HG03159 (cell line): ENCODE data around the gene ATP10A.
A peak's percentile ranks its signal among the peaks of the same experiment; 100 is the strongest.

Source experiments
- ATAC-seq: cut with Tn5 transposase; IDR thresholded peaks from one replicate; pipeline ENCODE4 v1.9.1; 2021; ENCODE audit warnings: mild to moderate bottlenecking, moderate library complexity; ENCODE audit not compliant: unreplicated experiment

Gene ATP10A

DNA sequence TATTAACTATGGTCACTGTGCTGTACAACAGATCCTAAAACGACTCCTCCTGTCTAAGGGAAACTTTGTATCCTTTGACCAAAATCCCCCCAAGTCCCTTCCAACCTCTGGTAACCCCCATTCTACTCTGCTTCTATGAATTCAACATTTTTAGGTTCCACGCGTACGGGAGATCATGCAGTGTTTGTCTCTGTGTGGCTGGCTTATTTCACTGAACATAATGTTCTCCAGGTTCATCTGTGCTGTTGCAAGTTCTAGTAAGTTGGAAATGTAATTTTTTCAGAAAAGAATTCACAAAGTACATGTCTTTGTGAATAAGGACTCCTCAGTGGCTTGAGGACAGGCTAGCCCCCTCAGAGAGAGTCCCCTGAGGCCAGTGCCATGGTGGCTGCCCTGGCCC lies 66.1 kb downstream of the ATP10A start:
- no peak for ATAC-seq

DNA sequence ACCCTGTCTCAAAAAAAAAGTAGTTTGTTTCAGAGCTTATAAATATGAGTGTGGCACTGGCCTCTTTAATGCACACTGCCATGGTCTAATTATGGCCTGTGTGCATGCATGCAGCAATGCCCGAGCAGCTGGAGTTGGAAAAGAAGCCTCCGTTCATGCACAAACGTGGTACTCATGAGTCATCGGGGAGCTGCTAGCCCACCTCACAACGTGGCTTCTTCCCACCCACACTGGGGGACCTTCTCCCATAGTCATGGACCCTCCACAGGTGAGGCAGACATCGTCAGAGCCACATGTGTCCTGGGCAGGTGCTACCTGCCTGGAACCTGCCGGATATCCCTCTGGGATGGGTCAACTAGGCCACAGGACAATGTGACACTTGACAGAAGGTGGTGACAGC lies 66.7 kb downstream of the ATP10A start:
- no peak for ATAC-seq

DNA sequence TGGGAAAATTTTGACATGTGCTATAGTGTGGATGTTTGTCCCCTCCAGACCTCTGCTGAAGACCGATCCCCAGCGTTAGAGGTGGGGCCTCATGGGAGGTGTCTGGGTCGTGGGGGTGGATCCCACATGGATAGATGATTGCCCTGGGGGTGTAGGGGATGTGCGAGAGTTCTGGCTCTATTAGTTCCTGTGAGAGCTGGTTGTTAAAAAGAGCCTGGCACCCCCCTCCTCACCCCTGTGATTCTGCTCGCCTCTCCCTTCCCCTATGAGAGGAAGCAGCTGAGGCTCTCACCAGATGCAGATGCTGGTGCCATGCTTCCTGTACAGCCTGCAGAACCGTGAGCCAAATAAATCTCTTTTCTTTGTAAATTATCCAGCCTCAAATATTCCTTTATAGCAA lies 67.4 kb downstream of the ATP10A start:
- no peak for ATAC-seq

DNA sequence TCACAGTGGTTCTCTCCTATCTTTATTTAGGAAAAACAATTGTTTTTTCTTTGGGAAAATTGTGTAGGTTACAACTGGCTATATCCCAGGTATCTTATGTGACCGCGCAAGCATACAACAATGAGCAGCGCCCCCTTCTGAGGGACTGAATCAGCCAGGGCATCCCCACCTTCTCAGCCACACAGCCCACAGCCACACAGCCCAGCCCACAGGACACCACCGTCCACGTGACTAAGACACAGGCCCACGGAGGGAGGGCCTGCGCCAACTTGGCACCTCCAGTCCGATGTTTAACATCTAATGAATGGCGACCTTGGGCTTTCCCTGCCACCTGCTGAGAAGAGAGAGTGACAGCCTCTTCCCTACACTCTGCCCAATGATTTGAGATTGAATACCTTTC lies 68.1 kb downstream of the ATP10A start:
- no peak for ATAC-seq

DNA sequence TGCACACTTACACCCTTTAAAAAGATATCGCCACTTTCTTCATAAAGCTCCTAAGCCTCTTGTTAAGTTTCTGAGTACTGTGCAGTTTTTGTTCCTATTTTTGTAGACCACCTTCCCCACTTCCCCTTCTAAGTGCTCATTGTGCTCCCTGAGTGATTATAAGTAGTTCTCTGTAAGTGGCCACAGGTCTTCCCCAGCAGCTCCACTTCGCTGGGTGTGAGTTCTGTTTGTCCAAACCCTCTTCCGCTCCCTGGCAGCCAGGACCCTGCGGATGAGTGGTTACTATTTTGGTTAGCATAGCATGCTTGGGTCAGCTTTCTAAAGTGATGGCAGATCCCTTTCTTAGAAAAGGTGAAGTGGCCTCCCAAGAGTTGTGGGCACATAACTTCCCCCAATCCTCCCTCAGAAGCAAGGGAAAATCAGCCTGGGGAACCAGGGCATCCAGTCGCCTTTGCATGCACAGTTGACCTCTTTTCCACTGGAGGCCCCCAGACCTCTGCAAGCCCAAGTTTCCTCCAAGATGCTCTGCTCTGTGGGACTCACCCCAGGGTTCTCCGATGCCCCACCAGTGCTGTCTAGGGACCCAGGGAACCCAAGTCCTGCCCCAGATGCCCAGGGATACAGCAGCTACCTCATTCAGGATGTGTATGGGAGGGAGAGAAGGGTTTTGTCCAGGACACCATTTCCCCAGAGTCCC lies 69.6 kb downstream of the ATP10A start:
- peak; percentile 73 for ATAC-seq

DNA sequence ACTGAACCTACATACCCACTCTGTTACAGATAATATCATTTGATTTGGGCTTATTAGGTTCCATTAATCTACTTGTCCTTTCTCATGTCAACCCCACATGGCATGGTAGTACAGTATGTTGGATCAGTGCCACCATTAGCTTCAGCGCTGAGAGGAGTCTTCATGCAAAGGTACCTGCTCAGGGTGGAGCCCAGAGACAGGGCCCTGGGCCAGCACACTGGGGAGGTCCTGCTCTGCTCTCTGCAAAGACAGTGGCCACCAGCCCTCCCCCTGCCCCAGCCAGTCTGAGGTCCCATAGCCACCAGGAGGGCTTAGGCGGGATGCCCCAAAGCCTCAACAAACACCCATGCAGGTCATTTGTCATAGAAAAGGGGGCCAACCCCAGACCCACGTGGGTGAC lies 71.0 kb downstream of the ATP10A start:
- no peak for ATAC-seq

DNA sequence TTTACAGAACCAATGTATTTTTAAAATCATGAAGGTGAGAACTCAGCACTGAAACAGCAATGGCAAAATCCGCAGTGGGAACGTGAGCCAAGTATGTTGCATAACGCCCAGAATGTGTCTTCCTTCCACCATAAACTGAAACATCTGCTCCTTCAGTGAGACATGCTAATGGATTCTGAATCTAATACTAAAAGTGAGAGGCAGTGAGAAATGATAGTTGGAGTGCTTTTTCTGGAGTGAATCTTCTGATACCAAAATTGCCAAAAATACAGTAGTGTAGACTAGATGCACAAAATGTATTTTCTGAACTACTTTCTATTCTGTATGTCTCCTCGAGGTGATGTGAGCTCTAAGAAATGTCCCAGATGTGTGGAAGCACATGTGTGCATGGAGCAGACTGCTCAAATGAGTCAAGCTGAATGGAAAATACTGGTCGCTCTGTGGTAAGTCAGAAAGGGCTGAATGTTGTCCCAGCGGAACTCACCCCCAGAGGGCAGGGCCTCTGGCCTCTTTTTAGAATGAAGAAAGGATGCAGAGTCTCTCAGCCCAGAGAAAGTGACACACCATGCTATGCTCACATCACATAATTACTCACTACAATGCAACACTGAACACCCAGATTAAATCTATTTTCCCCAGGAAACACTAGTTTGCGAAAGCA lies 73.0 kb downstream of the ATP10A start:
- ATAC-seq, result no peak

DNA sequence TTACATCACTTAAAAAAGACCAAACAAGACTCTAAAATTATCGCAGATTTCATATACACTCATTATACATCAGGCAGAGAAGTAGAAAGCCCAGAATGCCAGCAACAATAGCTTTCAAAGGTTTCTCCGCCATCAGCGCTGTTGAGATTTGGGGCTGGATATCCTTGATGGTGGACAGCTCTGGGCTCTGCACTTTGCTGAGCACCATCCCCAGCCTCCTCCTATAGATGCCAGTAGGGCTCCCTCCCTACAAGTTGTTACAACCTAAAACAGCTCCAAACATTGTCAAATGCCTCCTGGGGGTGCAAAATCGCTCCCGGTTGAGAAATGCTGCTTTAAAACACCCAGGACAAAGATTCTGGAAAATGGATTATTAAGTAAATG lies 73.5 kb downstream of the ATP10A start:
- ATAC-seq, result no peak

DNA sequence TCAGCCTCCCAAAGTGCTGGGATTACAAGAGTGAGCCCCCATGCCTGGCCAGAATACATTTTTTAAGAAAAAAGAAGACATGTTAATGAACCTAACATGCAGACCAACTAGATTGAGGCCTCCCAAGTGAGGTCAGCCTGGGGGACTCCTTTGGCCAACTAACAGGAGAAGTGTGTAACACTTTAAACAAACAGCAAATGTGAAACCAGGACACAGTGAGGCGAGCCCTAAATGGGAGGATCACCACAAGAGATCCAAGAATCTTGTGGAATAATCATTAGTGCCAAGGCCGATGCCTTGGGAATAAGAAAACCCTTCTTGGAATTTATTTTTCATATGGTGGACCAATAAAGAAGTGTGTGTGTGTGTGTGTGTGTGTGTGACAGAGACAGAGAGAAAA lies 73.9 kb downstream of the ATP10A start:
- ATAC-seq, result no peak

DNA sequence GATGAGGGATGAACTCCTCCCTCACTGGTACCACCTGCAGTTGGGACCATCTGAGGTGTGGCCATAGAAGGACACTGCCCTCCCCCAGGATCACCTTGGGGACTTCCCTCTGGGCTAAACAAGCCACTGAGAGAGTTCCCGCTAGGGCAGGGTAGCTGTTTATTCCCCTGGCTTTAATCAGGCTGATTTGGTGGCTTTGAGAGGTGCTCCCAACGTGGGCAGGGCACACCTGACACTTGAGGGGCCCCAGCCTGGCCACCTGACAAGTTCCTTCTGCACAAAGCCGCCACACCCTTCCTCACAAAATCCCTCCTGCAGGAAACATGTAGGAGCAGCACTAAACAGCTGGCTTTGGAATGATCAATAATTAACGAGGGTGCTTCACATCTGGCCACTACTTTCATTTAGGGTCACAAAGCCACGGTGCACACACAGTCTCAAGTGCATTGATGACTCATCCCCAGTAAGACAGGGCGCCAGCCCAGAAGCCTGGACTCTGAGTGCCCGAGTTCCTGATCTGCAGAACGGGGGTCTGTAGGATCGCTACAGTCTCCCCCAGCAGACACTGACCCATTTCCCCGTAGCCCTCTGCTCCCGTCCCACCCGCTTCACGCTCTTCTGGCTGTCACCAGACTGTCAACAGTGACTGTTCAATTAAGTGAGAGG lies 75.1 kb downstream of the ATP10A start:
- no peak for ATAC-seq

DNA sequence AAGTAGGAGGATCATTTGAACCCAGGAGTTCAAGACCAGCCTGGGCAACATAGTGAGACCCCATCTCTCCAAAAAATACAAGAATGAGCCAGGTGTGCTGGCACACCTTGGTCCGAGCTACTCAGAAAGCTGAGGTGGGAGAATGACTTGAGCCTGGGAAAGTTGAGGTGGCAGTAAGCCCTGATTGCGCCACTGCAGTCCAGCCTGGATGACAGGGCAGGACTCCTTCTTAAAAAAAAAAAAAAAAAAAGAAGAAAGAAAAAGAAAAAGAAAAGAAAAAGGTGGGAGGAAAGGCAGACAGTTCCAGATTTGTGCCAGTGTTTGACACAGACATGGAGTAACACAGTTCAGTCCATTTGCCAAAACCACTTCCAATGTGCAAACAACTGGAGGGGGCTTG lies 75.7 kb downstream of the ATP10A start:
- no peak for ATAC-seq

DNA sequence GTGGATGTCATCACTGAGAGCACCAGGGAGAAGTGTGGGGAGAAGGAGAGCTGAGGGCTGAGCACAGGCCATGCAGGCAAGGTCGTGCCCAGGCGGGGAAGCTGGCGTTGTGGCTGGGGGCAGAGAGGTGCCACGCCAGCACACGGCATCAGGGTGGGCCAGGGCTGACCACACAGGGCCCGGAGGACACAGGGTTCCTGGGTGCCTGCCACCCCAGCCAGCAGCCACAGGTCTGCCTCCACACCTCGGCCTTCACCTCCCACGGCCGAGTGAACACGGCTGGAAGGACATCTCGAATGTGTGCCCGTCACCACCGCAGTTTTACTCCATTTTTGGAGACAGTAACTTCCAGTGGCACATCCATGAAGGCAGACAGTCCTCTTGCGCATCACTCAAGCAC lies 77.1 kb downstream of the ATP10A start:
- ATAC-seq, result no peak

DNA sequence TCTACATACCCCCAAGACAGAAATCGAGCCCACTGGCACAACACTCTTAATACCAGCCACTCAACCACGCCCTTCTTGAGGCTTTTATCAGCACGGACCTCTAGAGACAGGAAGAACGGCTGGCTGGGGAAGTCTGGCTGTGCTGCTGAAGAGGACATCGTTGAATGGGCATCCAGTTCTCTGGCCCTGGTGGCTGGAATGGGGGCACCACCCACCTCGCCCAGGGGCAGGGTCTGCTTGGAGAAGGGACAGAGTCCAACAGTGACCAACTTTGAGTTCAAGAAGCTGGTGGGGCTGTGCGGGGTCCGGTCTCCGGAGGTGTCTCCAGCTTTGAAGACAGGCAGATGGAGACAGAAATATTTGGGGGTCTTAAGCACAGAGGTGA lies 77.5 kb downstream of the ATP10A start:
- no peak for ATAC-seq

DNA sequence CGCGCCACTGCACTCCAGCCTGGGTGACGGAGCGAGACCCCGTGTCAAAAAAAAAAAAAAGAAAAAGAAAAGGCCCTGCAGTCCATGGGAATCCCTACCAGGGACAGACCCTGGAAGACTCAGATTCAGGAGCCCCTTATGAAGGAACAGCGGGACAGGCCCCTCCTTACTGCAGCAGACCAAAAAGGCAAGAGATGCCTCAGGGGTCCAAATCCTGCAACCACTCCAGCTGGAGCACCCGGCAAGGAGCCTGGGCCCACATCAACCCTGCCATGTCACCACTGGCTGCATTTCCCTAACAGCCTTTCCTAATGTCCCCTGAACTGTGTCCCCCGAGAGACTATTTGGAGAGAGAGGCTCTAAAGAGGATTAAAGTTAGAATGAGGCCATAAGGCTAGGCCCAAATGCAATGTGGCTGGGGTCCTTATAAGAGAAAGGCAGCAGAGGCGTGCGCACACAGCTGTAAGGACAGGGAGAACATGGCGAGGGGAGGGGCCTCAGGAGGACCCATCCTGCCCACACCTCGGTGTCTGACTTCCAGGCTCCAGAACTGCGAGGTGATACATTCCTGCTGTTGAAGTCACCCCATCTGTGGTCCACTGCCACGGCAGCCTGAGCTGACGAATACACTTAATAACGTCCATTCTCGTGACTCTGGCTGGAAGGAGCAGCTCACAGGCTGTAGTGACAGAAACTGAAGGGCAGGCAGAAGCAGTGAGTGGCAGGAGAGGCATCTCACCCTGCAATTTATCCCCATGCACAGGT lies 78.1 kb downstream of the ATP10A start:
- ATAC-seq, result no peak

DNA sequence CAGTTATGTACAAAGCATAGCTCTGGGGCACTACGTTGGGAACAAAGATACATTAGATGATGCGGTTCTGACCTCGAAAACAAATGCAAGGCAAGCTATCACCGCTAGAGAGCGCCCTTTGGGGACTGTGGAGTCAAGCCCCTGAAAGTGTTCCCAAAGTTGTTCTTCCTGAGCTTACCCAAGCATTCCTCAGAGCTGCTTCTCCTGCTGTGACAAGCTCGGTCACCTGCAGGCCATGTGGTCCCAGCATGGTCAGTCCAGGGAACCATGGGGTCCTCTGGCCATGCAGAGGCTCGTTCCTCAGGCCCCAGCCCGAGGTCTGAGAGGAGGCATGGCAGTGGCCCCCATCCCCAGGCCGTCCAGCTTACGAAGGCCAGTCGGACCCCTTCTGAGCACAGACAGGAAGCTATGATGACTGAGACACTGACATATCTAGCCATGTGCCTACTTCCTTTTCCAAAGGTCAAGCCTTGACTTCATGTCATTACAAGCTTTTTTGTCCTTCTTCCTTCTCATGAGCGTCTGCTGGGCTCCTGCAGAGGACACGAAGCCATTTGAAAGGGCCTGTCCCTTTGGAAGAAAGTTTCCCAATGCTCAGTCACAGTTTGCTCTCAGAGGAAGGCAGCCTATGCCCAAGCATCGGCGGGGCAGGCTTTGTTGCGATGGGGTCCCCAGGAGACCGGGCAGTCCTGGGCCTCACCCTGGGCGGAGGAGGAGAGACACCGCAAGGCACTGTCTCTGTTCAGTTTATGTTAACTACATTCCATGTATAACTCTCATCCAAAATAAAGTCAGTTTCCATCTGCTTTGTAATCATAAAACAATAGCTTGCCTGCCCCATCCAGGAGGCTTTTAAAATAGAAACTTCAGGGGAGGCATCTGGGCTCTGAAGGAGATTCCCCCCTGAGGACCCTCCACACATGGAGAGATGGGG lies 79.3 kb downstream of the ATP10A start:
- no peak for ATAC-seq

DNA sequence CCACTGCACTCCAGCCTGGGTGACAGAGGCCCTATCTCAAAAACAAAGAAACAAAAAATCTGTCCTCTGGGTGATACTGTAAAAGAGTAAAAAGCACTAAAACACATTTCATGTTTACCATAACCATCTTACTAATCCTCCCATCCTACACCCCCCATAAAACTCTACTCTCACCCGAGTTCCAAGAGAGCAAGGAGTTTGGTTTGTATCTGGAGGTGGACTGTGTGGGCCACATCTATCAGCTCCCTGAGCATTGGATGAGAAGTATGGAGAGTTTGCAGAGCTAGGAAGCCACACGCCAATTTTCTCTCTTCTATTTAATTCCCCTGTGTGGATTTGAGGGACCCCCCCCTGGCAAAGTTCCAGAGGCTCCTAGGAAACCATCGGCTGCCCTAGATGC lies 80.0 kb downstream of the ATP10A start:
- ATAC-seq, result no peak

DNA sequence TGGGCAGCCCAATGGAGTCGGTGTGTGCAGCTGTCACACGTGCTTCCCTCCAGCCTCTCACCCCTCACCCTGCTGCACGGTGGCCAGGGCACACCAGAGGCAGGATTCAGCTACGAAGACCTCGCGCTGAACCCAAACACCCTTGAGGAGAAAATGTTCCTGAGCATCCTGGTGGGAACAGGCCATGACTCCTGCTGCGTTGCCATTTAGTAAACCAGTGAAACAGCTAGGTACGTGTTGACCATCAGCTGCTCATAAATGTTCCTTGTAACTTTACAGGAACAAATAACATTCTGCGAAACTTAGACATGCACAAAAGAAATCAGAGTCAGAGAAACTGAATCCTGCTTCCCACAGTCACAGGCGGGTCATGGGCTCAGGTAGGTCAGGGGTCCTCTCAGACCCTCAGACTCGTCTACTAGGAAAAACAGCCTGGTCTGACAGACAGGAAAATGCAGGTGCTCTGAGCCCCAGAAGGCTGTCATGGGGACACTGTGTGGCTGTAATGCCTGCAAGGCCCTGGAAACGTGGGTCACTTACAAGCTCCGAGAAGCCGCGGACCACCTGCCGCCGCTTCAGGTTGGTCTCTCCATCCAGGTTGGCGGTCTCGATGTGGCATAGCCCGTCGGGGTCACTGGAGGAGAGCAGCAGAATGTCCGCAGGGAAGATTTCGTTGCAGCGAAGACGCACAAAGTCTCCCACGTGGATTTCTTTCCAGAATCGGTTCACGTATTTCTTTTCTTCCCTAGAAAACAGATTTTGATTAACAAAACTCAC lies 82.5 kb downstream of the ATP10A start:
- ATAC-seq, result no peak

DNA sequence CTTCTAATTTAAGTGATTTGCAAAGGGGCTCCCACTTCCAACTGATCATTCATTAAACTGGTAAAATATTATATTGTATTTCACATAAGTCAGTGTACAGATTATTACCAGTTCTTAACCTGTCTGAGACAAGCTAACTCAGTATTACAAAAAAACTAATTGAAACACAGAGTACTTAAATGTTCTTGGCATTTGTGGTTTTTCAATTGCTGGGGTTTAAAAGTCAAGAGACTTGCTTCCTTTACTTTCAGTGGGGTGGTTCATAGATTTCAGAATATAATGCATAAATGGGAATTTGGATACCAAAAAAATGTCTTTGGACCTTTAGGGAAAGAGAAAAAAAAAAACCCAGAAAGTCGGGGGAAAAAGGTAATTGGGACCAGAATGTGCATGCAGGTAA lies 85.0 kb downstream of the ATP10A start:
- ATAC-seq, result no peak

DNA sequence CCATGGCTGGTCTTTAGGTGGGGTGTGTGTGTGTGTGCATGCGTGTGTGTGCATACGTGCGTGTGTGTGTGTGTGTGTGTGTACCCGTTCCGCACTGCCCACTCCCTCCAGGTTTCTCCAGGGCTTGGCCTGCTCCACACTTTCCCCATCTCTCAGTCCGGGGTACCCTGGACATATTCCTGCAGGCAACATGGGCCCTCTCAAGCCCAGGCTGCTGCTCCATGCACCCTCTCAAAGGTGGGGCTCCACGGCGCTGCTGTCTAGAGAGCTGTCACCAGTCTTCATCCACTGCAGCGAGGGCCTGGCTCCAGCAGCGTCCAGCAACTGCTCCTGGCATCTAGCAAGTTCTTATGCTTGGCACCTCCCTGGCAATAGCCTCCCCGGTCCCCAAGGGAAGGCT lies 86.1 kb downstream of the ATP10A start:
- no peak for ATAC-seq
